Measurements from ENCODE around the gene CCSER2.
"Not testable (repeated sequence)": the region's sequence is repeated elsewhere in the genome, so short reads cannot be mapped to it uniquely, and the experiment has no call there.

CCSER2 gene

DNA sequence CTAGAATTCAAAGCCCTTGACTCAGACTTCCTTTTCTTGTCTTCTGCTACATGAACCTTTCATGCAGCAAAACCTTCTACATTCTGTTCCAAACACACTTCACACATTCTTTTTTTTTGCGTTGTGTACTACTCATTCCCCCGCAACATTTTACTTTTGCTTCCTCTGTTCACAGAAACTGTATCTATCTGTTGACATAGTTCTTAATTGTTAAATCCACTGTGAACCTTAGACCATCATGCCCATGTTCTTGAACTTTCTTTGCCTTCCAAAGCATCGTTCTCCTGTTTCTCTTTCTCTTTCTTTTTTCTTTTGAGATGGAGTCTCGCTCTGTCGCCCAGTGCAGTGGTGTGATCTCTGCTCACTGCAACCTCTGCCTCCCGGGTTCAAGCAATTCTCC lies 14.2 kb downstream of the CCSER2 start:
- no peak for DNase-seq (ENCODE audit: low read depth)
- TF ChIP-seq, protein P1, sequence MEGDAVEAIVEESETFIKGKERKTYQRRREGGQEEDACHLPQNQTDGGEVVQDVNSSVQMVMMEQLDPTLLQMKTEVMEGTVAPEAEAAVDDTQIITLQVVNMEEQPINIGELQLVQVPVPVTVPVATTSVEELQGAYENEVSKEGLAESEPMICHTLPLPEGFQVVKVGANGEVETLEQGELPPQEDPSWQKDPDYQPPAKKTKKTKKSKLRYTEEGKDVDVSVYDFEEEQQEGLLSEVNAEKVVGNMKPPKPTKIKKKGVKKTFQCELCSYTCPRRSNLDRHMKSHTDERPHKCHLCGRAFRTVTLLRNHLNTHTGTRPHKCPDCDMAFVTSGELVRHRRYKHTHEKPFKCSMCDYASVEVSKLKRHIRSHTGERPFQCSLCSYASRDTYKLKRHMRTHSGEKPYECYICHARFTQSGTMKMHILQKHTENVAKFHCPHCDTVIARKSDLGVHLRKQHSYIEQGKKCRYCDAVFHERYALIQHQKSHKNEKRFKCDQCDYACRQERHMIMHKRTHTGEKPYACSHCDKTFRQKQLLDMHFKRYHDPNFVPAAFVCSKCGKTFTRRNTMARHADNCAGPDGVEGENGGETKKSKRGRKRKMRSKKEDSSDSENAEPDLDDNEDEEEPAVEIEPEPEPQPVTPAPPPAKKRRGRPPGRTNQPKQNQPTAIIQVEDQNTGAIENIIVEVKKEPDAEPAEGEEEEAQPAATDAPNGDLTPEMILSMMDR (conservative IDR thresholded peaks at IDR 0.05; ENCODE audit: control insufficient read depth, insufficient read depth, low read depth, low read length): no peak
- H3K4me3 ChIP-seq (ENCODE audit: control insufficient read depth, low read depth, low read length): no peak overlapping the region

DNA sequence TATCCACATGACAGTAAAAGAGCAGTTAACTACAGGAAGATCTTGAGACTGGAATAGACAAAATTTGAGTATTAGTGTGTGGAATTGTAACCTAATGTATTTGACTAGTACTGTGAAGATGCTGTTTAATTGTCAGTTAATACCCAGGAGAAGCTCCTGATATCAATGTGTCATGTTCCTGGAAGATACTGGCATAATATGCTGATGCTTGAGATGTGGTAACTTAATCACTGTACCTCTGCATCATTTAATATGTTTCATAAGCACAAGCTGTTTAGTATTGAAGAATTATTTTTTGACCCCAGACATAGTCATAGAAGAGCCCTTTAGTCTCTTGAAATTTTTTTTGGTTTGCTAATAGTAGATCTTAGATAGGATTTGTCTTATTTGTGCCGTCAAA lies 15.4 kb downstream of the CCSER2 start:
- peak; percentile 24 for DNase-seq (ENCODE audit: low read depth)
- H3K4me3 ChIP-seq (ENCODE audit: control insufficient read depth, low read depth, low read length): no peak overlapping the region
- TF ChIP-seq, protein P1 (conservative IDR thresholded peaks at IDR 0.05; ENCODE audit: control insufficient read depth, insufficient read depth, low read depth, low read length): no peak

DNA sequence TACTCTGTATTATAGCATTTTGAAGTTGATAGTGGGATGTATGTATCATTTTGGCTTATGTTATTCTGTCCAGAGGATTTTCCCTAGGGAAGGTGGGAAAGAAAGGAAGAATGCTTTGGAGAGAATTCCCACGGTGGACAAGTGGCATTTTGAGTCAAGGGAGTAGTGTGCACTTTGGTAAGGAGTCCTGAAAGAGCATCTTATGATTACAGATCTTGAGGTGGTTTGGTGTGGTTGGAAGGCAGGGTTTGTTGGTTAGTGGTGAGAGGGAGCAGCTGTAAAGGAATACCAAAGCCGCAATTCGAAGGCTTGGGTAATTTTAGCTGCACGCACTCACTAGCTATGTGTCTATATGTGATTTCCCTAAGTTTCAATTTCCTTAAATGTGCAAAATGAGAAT lies 16.1 kb downstream of the CCSER2 start:
- H3K4me3 ChIP-seq (ENCODE audit: control insufficient read depth, low read depth, low read length): no peak overlapping the region
- no peak for DNase-seq (ENCODE audit: low read depth)
- TF ChIP-seq, protein P1 (conservative IDR thresholded peaks at IDR 0.05; ENCODE audit: control insufficient read depth, insufficient read depth, low read depth, low read length): no peak

DNA sequence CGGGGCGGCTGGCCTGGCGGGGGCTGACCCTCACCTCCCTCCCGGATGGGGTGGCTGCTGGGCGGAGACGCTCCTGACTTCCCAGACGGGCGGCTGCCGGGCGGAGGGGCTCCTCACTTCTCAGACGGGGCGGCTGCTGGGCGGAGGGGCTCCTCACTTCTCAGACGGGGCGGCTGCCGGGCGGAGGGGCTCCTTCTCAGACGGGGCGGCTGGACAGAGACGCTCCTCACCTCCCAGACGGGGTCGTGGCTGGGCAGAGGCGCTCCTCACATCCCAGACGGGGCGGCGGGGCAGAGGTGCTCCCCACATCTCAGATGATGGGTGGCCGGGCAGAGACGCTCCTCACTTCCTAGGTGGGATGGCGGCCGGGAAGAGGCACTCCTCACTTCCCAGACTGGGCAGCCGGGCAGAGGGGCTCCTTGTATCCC lies 19.2 kb downstream of the CCSER2 start:
- not testable (repeated sequence) for DNase-seq (ENCODE audit: low read depth); H3K4me3 ChIP-seq (ENCODE audit: control insufficient read depth, low read depth, low read length)

DNA sequence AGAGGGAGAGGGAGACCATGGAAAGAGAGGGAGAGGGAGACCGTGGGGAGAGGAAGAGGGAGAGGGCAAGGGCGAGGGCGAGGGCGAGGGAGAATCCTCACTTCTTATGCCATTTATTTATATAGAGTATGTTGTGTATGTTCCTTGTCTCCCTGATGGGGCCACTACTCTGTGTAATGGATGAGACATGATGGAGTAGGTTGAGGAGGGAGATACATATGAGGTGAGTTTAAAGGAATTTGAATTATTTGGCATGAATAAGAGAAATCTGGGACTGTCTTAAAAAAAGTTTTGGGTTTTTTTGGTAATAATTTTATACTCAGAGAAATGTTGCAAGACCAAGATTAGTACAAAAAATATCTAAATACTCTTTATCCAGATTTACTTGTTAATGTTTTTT lies 20.1 kb downstream of the CCSER2 start:
- TF ChIP-seq, protein P1 (conservative IDR thresholded peaks at IDR 0.05; ENCODE audit: control insufficient read depth, insufficient read depth, low read depth, low read length): no peak
- peak; percentile 71 for DNase-seq (ENCODE audit: low read depth)
- no peak overlapping the region for H3K4me3 ChIP-seq (ENCODE audit: control insufficient read depth, low read depth, low read length)

DNA sequence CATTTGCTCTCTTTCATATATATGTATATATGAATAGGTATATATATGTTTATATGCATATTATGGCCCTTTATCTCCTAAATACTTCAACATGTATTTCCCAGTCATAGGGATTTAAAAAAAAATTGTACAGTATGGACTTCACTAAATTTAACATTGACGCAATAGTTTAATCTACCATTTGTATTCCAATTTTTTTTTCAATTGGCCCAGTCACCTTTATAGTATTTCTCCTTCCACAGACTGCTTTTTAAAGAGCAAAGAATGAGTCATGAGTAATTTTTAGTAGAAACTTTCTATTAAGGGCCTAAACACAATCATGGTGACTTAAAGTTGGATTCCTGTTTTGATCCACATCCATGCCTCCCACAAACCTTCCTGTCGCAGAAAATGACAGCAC lies 20.5 kb downstream of the CCSER2 start:
- TF ChIP-seq, protein P1 (conservative IDR thresholded peaks at IDR 0.05; ENCODE audit: control insufficient read depth, insufficient read depth, low read depth, low read length): no peak
- no peak overlapping the region for H3K4me3 ChIP-seq (ENCODE audit: control insufficient read depth, low read depth, low read length)
- peak; percentile 81 for DNase-seq (ENCODE audit: low read depth)

DNA sequence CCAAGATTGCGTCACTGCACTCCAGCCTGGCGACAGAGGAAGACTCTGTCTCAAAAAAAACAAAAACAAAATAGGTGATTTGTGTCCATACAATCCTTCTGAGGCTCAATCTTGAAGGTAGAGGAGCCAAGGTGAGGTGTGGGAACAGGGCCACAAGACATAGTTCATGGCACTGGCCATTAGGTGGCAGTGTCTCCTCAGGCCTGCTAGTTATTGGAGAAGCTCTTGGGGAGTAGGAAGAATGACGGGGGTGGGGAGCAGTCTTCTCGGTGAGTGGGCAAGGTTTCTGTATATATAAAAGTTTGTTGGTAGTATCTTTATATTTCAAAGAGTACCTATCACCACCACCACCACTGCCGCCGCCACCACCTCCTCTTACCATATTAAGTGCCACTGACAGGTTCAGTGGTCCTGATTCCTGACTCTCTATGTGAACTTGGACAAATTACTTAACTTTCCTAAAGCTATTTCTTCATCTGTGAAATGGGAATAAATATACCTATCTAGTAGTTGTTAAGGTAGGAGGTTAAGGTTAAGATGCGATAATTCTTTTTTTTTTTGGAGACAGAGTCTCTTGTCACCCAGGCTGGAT lies 24.0 kb downstream of the CCSER2 start:
- TF ChIP-seq, protein P1 (conservative IDR thresholded peaks at IDR 0.05; ENCODE audit: control insufficient read depth, insufficient read depth, low read depth, low read length): peak; percentile 94
- H3K4me3 ChIP-seq (ENCODE audit: control insufficient read depth, low read depth, low read length): no peak overlapping the region
- peak; percentile 71 for DNase-seq (ENCODE audit: low read depth)
